Nephron (organoid): ENCODE data around the gene TCF15.

Experiments
- H3K27ac Mint-ChIP-seq, 3 experiments: 2 replicates each; pipeline ENCODE4 v1.8.0; 2020; ENCODE audit warnings: mixed read lengths in 3 of 3, mild to moderate bottlenecking in 2 of 3, moderate library complexity in 1 of 3
- H3K27me3 Mint-ChIP-seq: 2 replicates; pipeline ENCODE4 v1.8.0; 2021; ENCODE audit warnings: low read depth, mild to moderate bottlenecking, moderate library complexity, mixed read lengths
- H3K36me3 Mint-ChIP-seq: 2 replicates; pipeline ENCODE4 v1.8.0; 2020; ENCODE audit warnings: low read depth, mixed read lengths
- H3K4me1 Mint-ChIP-seq: 2 replicates; pipeline ENCODE4 v1.8.0; 2020; ENCODE audit warnings: mixed read lengths
- H3K4me3 Mint-ChIP-seq, 3 experiments: 2 replicates each; pipeline ENCODE4 v1.8.0; 2020; ENCODE audit warnings: mild to moderate bottlenecking in 3 of 3, mixed read lengths in 3 of 3, moderate library complexity in 2 of 3
- H3K9me3 Mint-ChIP-seq: 2 replicates; pipeline ENCODE4 v1.8.0; 2020; ENCODE audit warnings: mixed read lengths
- CTCF ChIP-seq, 3 experiments: fragments of 200-600 bp; sonication (generic); IDR thresholded peaks; one replicate each; pipeline ENCODE4 v1.5.0; 2021; ENCODE audit warnings: antibody characterized with exemption in 3 of 3; ENCODE audit not compliant: unreplicated experiment in 3 of 3

The TCF15 gene

DNA sequence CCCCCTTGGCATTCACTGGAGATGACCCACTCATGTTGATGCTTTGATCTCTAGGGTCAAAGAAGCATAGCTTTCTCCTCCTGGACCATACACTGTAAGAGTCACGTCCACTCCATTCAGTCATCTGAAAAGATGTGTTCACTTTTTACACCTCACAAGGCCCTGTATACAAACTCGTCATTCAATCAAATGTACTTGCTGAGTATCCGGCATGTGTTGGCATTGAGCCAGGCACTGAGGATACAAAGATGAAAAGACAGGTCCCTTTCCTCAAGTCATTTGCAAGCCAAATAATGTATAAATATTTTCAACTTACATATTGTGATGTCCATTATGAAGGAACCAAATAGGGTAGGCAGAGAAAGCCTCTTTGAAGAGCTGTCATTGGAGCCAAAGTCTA, 34.0 kb downstream of the TCF15 start:
- TF ChIP-seq CTCF (IDR thresholded peaks at IDR 0.05; ENCODE audit: unreplicated experiment in 3 of 3), result no peak
- peaks cover 9% of the 10 kb centered on the region for H3K27me3 Mint-ChIP-seq

DNA sequence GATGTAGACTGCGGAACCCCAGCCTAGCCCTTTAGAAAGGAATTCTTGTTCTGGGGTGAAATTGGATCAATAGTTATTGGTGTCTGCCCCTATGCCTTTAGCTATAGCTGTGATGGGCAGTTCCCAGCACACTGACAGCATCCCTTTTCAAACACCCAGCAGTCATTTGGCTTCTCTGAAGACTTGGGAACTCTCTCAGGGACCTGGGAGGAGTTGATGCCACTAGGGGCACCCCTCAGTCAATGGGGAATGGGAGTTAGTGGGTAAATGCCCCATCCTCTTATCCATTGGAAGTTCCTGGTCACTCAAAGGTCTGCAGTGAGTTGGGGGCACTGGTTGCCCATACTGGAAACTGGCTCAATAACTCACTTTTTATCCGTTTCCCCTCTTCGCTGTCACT, 34.9 kb downstream of the TCF15 start:
- Mint-ChIP-seq H3K36me3 (no peaks in the 10 kb centered on the region), H3K9me3 (no peaks in the 10 kb centered on the region), H3K4me3 (no peak overlapping the region), H3K27me3 (peaks cover 9% of the 10 kb centered on the region), H3K4me1 (peaks cover 26% of the 10 kb centered on the region), H3K27ac (no peak overlapping the region)
- no peak for TF ChIP-seq CTCF (IDR thresholded peaks at IDR 0.05; ENCODE audit: unreplicated experiment in 3 of 3)

More for the DNA sequence above, 34.0 kb downstream of the TCF15 start:
- H3K4me1 Mint-ChIP-seq, result peaks cover 24% of the 10 kb centered on the region
- no peaks in the 10 kb centered on the region for H3K36me3 Mint-ChIP-seq
- no peak overlapping the region for H3K27ac Mint-ChIP-seq
- H3K4me3 Mint-ChIP-seq, result no peak overlapping the region
- H3K9me3 Mint-ChIP-seq, result no peaks in the 10 kb centered on the region

GRCh38 chr20:574297-574942, 35.7 kb downstream of the TCF15 start:
- Mint-ChIP-seq H3K27me3 (peaks cover 9% of the 10 kb centered on the region), H3K36me3 (no peaks in the 10 kb centered on the region), H3K9me3 (no peaks in the 10 kb centered on the region), H3K4me1 (peaks cover 26% of the 10 kb centered on the region), H3K27ac (peak overlapping the region in 1 of 3 experiments; percentile 3), H3K4me3 (no peak overlapping the region)
- TF ChIP-seq CTCF (IDR thresholded peaks at IDR 0.05; ENCODE audit: unreplicated experiment in 3 of 3), result no peak

- TF ChIP-seq CTCF (IDR thresholded peaks at IDR 0.05; ENCODE audit: unreplicated experiment in 3 of 3), result no peak
- Mint-ChIP-seq H3K9me3 (no peaks in the 10 kb centered on the region), H3K27me3 (peaks cover 9% of the 10 kb centered on the region), H3K36me3 (no peaks in the 10 kb centered on the region), H3K4me3 (no peak overlapping the region), H3K4me1 (peaks cover 31% of the 10 kb centered on the region), H3K27ac (peak overlapping the region in 1 of 3 experiments; percentile 3)
Measured at GRCh38 chr20:573414-574296, 36.5 kb downstream of the TCF15 start.

DNA sequence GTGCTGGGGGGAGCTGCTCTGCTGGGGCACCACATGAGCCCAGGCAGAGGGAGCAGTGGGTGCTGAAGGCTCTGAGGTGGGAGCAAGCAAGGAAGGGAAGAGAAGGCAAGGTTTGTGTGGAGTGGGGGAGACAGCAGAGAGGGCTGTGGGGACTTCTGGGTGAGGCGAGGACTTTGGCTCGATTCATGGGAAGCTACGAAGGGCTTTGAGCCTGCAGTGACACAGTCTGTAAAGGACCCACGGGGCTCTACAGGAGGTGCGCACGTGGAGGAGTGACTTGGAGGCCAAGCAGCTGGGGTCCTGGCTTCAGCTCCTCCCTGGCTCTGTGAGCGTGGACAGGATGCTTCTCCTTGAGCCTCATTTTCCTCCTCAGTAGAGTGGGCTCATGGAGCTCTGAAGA, 37.4 kb downstream of the TCF15 start:
- Mint-ChIP-seq H3K9me3 (no peaks in the 10 kb centered on the region), H3K36me3 (no peaks in the 10 kb centered on the region), H3K4me1 (peaks cover 34% of the 10 kb centered on the region), H3K4me3 (peak overlapping the region in 1 of 3 experiments; percentile 56), H3K27ac (peak overlapping the region; percentile 37 to 77 (median 64)), H3K27me3 (peaks cover 9% of the 10 kb centered on the region)
- no peak for TF ChIP-seq CTCF (IDR thresholded peaks at IDR 0.05; ENCODE audit: unreplicated experiment in 3 of 3)
